Measurements from ENCODE around the gene NECTIN2. TPM values are rescaled to one million over a fixed set of nuclear protein-coding genes. Genes with fewer than 3 reads are reported as not detected.

The NECTIN2 gene
- total RNA-seq, 2 donors from 2014 or later = 1.3 to 1.6 TPM

DNA sequence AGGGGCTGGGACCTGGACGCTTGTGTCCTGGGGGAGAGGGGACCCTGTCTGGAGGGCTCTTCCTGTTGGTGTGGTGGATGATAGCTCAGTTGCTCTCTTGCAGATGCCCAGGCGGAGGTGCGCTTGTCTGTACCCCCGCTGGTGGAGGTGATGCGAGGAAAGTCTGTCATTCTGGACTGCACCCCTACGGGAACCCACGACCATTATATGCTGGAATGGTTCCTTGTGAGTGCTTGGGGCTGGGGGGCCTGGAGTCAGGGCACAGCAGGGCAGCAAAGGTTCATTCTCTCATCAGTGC, 35.0 kb upstream of the NECTIN2 start:
- ATAC-seq (no peak), DNase-seq (ENCODE audit: low spot score) (no peak)
- Mint-ChIP-seq H3K36me3 (no peaks in the 10 kb centered on the region), H3K9me3 (no peaks in the 10 kb centered on the region), H3K27ac (no peak overlapping the region), H3K4me1 (ENCODE audit: low read depth in 2 of 2) (no peaks in the 10 kb centered on the region), H3K4me3 (no peak overlapping the region), H3K27me3 (peaks cover 0 to 8% of the 10 kb centered on the region in 2 donors)

DNA sequence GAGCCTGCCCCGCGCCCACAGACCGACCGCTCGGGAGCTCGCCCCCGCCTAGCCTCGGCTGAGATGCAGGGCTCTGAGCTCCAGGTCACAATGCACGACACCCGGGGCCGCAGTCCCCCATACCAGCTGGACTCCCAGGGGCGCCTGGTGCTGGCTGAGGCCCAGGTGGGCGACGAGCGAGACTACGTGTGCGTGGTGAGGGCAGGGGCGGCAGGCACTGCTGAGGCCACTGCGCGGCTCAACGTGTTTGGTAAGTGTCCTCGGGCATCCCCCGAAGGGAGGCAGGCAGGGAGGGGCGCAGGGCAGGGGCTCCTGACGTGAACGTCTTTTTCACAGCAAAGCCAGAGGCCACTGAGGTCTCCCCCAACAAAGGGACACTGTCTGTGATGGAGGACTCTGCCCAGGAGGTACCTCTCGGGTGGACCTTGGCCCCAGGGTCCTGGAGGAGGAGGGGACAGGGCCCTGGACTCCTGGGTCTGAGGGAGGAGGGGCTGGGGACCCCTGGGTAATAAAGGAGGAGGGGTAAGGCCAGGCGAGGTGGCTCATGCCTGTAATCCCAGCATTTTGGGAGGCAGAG, 33.9 kb upstream of the NECTIN2 start:
- no peak overlapping the region for H3K4me3 Mint-ChIP-seq
- no peaks in the 10 kb centered on the region for H3K9me3 Mint-ChIP-seq
- H3K27ac Mint-ChIP-seq = no peak overlapping the region
- no peaks in the 10 kb centered on the region for H3K36me3 Mint-ChIP-seq
- H3K27me3 Mint-ChIP-seq = peaks cover 0 to 8% of the 10 kb centered on the region in 2 donors
- DNase-seq (ENCODE audit: low spot score) (no peak), ATAC-seq (no peak)
- H3K4me1 Mint-ChIP-seq (ENCODE audit: low read depth in 2 of 2) = no peaks in the 10 kb centered on the region

DNA sequence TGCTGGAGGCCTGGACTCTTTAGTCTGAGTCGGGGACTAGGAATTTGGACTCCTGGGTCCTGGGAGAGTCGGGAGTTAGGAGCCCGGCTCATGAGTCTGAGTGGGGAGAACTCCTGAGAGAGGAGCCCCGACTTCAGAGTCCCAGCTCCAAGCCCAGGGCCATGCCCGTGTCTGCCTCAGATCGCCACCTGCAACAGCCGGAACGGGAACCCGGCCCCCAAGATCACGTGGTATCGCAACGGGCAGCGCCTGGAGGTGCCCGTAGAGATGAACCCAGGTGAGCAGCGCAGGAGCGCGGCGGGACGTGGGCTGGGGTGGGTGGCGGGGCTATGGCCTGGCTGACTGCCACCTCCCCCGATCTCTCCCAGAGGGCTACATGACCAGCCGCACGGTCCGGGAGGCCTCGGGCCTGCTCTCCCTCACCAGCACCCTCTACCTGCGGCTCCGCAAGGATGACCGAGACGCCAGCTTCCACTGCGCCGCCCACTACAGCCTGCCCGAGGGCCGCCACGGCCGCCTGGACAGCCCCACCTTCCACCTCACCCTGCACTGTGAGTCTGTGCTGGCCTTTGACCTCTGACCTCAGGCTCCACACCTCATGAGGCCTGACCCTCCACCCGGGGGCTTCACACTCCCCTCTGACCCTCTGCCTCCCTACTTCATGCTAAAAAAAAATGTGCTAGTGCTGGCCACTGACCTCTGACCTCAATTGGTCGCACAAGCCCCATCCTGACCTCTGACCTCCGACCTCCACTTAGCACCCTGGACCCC, 32.8 kb upstream of the NECTIN2 start:
- no peak overlapping the region for H3K27ac Mint-ChIP-seq
- H3K4me1 Mint-ChIP-seq (ENCODE audit: low read depth in 2 of 2) = no peaks in the 10 kb centered on the region
- H3K27me3 Mint-ChIP-seq = peaks cover 0 to 6% of the 10 kb centered on the region in 2 donors
- H3K4me3 Mint-ChIP-seq = no peak overlapping the region
- no peaks in the 10 kb centered on the region for H3K36me3 Mint-ChIP-seq
- DNase-seq (ENCODE audit: low spot score) (no peak), ATAC-seq (no peak)
- H3K9me3 Mint-ChIP-seq = no peaks in the 10 kb centered on the region

DNA sequence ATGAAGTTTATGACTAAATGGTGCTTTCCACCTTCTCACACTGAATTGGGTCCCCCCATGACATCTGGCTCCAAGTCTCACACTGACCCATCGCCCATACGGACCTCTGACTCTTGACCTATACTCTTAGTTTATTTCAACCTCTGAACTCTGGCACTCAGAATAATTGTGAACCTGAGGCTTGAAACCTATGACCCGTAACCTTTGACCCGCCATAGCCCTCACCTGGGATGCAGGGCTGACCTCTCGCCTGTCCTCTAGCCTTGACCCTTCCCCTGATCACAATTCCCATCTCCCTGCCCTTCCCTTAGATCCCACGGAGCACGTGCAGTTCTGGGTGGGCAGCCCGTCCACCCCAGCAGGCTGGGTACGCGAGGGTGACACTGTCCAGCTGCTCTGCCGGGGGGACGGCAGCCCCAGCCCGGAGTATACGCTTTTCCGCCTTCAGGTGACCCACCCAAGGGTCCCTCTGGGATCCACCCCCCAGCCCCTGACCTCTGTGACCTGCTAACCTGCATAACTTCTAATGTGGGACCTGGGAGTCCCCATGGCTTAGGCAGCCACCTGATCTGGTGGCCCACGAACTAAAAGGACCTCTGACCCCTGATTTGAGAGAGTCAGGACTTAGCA, 32.1 kb upstream of the NECTIN2 start:
- H3K9me3 Mint-ChIP-seq = no peaks in the 10 kb centered on the region
- ATAC-seq (no peak), DNase-seq (ENCODE audit: low spot score) (no peak)
- peaks cover 0 to 2% of the 10 kb centered on the region in 2 donors for H3K27me3 Mint-ChIP-seq
- H3K4me1 Mint-ChIP-seq (ENCODE audit: low read depth in 2 of 2) = no peaks in the 10 kb centered on the region
- no peaks in the 10 kb centered on the region for H3K36me3 Mint-ChIP-seq
- no peak overlapping the region for H3K27ac Mint-ChIP-seq
- no peak overlapping the region for H3K4me3 Mint-ChIP-seq

DNA sequence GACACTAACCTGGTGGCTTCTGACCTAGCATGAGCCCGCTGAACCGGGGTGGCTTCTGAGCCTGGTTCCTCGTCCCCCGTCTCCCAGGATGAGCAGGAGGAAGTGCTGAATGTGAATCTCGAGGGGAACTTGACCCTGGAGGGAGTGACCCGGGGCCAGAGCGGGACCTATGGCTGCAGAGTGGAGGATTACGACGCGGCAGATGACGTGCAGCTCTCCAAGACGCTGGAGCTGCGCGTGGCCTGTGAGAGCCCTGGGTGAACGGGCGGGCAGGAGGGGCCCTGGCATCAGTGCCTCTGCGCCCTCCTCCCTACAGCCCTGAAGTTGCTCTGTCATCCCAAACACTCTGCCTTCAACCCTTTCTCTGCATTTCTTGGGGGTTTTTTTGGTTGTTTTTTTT, 31.6 kb upstream of the NECTIN2 start:
- Mint-ChIP-seq H3K27ac (no peak overlapping the region), H3K36me3 (no peaks in the 10 kb centered on the region), H3K27me3 (peaks cover 0 to 2% of the 10 kb centered on the region in 2 donors), H3K9me3 (no peaks in the 10 kb centered on the region), H3K4me1 (ENCODE audit: low read depth in 2 of 2) (no peaks in the 10 kb centered on the region), H3K4me3 (no peak overlapping the region)
- DNase-seq (ENCODE audit: low spot score) = no peak
- no peak for ATAC-seq

DNA sequence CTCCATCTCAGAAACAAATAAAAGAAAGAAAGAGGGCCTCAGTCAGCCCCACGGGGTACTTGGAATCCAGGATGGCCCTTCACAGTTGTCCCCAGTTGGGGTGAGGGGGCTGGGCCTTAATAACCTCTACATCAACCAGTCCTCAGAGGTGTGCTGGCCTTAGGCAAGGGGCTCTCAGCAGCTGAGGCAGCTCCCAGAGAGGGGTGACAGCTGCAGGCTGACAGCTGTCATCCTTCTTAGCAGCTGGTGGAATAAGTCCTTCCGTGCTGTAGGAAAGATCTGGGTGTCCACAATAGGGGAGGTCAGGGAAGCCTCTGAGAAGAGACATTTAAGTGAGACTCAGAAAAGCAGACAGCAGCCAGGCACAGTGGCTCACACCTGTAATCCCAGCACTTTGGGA, 29.8 kb upstream of the NECTIN2 start:
- H3K9me3 Mint-ChIP-seq = no peaks in the 10 kb centered on the region
- H3K27ac Mint-ChIP-seq = no peak overlapping the region
- H3K4me1 Mint-ChIP-seq (ENCODE audit: low read depth in 2 of 2) = no peaks in the 10 kb centered on the region
- ATAC-seq (no peak), DNase-seq (ENCODE audit: low spot score) (no peak)
- H3K27me3 Mint-ChIP-seq = no peaks in the 10 kb centered on the region
- no peak overlapping the region for H3K4me3 Mint-ChIP-seq
- no peaks in the 10 kb centered on the region for H3K36me3 Mint-ChIP-seq

DNA sequence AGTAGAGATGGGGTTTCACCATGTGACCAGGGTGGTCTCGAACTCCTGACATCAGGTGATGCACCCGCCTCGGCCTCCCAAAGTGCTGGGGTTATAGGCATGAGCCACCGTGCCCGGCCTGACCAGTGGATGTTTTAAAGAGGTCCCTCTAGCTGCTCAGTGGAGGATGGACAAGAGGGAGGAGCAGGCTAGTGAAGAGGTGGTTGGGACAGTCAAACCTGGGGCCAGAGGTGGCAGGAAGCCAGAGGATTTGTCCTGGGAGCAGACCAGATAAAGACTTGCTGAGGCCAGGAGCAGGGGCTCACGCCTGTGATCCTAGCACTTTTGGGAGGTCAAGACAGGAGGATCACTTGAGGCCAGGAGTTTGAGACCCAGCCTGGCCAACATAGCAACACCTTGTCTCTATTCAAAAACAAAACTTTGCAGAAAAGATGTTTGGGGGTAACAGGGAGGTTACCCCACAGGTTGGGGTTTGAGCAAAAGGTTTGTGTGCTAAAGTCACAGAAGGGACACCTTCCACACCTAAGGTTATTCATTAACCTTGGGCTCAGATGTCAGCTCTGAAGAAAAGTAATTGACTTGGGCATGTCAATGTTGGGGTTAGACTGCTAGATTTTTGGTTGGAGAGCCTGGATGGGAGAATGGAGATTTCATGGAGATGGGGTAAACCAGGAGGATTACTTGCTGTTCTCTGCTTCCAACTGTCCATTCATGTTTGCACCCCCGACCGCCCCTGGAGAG, 28.2 kb upstream of the NECTIN2 start:
- no peaks in the 10 kb centered on the region for H3K27me3 Mint-ChIP-seq

DNA sequence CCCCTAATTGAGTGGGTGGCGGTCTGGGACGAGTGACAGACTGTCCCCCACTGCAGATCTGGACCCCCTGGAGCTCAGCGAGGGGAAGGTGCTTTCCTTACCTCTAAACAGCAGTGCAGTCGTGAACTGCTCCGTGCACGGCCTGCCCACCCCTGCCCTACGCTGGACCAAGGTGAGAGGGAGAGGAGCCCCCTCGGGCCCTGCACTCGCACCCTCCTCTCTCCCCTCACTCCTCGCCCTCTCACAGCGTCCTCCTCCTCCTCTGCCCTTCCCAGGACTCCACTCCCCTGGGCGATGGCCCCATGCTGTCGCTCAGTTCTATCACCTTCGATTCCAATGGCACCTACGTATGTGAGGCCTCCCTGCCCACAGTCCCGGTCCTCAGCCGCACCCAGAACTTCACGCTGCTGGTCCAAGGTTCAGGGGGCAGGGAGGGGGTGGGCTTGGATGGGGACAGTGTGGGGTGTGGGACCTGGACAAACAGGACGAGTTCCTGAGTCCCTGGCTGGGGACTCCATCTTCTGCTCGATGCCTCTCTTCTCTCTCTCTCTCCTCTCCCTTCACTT, 27.5 kb upstream of the NECTIN2 start:
- DNase-seq (ENCODE audit: low spot score) (no peak), ATAC-seq (no peak)
- H3K4me3 Mint-ChIP-seq = no peak overlapping the region
- no peaks in the 10 kb centered on the region for H3K36me3 Mint-ChIP-seq
- no peaks in the 10 kb centered on the region for H3K4me1 Mint-ChIP-seq (ENCODE audit: low read depth in 2 of 2)
- no peak overlapping the region for H3K27ac Mint-ChIP-seq
- H3K9me3 Mint-ChIP-seq = no peaks in the 10 kb centered on the region
- no peaks in the 10 kb centered on the region for H3K27me3 Mint-ChIP-seq

More for the DNA sequence above, 28.2 kb upstream of the NECTIN2 start:
- Mint-ChIP-seq H3K27ac (no peak overlapping the region), H3K9me3 (no peaks in the 10 kb centered on the region), H3K4me1 (ENCODE audit: low read depth in 2 of 2) (no peaks in the 10 kb centered on the region), H3K36me3 (no peaks in the 10 kb centered on the region), H3K4me3 (no peak overlapping the region)
- DNase-seq (ENCODE audit: low spot score) = no peak
- ATAC-seq = no peak

DNA sequence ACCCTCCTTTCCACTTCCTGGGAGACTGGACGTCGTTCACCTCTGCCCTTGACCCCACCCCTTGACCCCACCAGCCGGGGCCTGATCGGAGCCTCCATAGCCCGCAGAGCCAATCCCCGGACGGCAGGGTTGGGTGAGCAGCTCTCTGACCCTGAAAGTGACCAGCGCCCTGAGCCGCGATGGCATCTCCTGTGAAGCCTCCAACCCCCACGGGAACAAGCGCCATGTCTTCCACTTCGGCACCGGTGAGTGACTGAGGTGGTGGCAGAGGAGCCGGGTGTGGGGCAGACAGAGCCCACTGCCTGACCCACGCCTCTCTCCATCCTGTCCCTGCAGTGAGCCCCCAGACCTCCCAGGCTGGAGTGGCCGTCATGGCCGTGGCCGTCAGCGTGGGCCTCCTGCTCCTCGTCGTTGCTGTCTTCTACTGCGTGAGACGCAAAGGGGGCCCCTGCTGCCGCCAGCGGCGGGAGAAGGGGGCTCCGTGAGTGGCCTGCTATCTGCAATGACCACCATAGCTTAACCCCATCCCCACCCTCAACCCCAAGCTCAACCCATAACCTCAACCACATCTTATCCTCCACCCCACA, 26.8 kb upstream of the NECTIN2 start:
- no peaks in the 10 kb centered on the region for H3K4me1 Mint-ChIP-seq (ENCODE audit: low read depth in 2 of 2)
- H3K36me3 Mint-ChIP-seq = no peaks in the 10 kb centered on the region
- DNase-seq (ENCODE audit: low spot score) (no peak), ATAC-seq (no peak)
- H3K9me3 Mint-ChIP-seq = no peaks in the 10 kb centered on the region
- no peak overlapping the region for H3K4me3 Mint-ChIP-seq
- no peaks in the 10 kb centered on the region for H3K27me3 Mint-ChIP-seq
- no peak overlapping the region for H3K27ac Mint-ChIP-seq

DNA sequence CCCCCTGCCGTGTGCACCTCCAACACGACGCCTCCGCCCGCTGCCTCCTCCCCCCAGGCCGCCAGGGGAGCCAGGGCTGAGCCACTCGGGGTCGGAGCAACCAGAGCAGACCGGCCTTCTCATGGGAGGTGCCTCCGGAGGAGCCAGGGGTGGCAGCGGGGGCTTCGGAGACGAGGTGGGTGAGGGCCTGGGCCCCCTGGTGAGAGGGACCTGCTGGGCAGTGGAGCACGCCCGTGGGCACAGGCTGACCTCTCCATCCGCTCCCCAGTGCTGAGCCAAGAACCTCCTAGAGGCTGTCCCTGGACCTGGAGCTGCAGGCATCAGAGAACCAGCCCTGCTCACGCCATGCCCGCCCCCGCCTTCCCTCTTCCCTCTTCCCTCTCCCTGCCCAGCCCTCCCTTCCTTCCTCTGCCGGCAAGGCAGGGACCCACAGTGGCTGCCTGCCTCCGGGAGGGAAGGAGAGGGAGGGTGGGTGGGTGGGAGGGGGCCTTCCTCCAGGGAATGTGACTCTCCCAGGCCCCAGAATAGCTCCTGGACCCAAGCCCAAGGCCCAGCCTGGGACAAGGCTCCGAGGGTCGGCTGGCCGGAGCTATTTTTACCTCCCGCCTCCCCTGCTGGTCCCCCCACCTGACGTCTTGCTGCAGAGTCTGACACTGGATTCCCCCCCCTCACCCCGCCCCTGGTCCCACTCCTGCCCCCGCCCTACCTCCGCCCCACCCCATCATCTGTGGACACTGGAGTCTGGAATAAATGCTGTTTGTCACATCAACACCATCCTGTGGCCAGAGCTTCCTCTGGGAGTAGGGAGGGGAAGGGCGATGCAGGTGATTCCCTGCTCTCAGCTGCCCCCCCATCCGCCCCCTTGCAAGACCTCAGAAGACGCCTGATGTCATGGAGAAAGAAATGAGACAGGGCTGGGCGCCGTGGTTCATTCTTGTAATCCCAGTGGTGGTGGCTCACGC, 25.2 kb upstream of the NECTIN2 start:
- Mint-ChIP-seq H3K4me3 (no peak overlapping the region), H3K36me3 (no peaks in the 10 kb centered on the region), H3K9me3 (no peaks in the 10 kb centered on the region), H3K4me1 (ENCODE audit: low read depth in 2 of 2) (no peaks in the 10 kb centered on the region), H3K27ac (no peak overlapping the region), H3K27me3 (no peaks in the 10 kb centered on the region)
- no peak for ATAC-seq
- no peak for DNase-seq (ENCODE audit: low spot score)

DNA sequence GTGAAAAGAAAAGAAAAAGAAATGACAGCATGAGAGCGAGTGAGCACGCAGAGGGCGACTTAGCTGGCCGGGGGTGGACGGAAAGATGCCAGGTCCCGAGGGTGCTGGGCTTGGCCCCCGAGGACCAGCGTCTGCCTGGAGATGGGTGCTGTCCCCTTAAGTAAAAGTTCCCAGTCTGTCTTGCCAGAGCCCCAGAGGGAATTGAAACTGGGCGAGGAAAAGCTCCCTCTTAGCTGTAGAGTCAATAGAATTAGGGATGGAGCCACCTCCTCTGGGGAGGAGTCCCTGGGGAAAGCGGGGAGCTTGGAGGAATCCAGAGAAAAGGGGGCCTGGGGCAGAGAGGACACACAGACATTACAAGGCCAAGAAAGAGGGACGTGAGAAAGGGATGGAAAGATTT, 23.9 kb upstream of the NECTIN2 start:
- Mint-ChIP-seq H3K27ac (no peak overlapping the region), H3K9me3 (no peaks in the 10 kb centered on the region), H3K27me3 (peaks cover 2 to 4% of the 10 kb centered on the region in 2 donors), H3K4me3 (no peak overlapping the region), H3K36me3 (no peaks in the 10 kb centered on the region), H3K4me1 (ENCODE audit: low read depth in 2 of 2) (no peaks in the 10 kb centered on the region)
- no peak for ATAC-seq
- DNase-seq (ENCODE audit: low spot score) = no peak

DNA sequence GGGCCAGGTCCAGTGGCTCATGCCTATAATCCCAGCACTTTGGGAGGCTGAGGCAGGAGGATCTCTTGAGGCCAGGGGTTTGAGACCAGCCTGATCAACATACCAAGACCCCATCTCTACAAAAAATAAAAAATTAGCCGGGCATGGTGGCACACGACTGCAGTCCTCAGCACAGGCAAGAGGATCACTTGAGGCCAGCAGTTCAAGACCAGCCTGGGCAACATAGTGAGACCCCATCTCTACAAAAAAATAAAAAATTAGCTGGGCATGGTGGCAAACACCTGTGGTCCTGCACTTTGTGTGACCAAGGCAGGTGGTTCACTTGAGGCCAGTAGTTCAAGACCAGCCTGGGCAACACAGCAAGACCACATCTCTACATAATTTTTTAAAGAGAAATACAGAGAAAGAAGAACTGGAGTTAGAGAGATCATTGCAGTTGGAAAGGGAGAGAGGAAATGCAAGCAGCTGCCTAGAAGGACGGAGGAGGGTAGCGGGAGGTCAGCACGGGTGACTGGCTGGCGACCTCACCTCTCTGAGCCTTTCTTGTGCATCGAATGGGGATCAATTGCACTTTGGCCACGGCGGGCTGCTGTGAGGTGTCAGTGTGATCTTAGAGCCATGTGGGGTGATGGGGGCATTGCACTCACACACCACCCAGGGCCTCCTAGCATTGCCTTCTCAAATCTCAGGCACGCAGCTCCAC, 23.3 kb upstream of the NECTIN2 start:
- Mint-ChIP-seq H3K9me3 (no peaks in the 10 kb centered on the region), H3K4me3 (no peak overlapping the region), H3K4me1 (ENCODE audit: low read depth in 2 of 2) (no peaks in the 10 kb centered on the region), H3K27ac (no peak overlapping the region), H3K36me3 (no peaks in the 10 kb centered on the region), H3K27me3 (peaks cover 4 to 7% of the 10 kb centered on the region in 2 donors)
- DNase-seq (ENCODE audit: low spot score) = no peak
- ATAC-seq = no peak
